ENCODE data around the gene PRSS53. TPM values are rescaled to one million over a fixed set of nuclear protein-coding genes. Genes with fewer than 3 reads are reported as not detected.
A peak's percentile ranks its signal among the peaks of the same experiment; 100 is the strongest.
"Not testable (repeated sequence)": the region's sequence is repeated elsewhere in the genome, so short reads cannot be mapped to it uniquely, and the experiment has no call there.

The PRSS53 gene
- total and polyA plus RNA-seq, 4 donors: 0.51 to 14.5 (median 3.0) TPM

DNA sequence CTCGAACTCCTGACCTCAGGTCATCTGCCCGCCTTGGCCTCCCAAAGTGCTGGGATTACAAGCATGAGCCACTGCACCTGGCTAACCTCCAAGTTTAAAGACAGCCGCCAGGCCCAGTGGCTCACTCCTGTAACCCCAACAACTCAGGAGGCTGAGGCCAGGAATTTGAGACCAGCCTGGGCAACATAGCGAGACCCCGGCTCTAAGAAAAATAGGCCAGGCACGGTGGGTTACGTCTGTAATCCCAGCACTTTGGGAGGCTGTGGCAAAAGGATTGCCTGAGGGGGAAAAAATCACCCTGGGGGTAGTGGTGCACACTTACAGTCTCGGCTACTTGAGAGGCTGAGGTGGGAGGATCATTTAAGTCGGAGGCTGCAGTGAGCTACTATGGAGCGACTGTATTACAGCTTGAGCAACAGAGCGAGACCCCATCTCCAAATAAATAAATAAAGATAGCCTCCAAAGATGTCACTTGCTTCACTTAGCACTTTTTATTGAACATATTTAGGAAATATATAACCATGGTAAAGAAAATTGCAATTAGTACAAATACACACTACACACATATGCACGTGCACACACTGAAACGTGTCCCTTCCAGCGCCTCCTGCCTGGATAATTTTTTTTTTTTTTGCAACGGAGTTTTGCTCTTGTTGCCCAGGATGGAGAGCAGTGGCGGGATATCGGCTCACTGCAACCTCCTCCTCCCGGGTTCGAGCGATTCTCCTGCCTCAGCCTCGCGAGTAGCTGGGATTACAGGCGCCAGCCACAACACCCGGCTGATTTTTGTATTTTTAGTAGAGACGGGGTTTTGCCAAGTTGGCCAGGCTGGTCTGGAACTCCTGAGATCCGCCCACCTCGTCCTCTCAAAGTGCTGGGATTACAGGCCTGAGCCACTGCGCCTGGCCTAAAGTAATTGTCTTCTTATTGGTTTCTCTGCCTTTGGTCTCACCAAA is 18.0 kb upstream of the PRSS53 start:
- Histone ChIP-seq H3K36me3 (ENCODE audit: control insufficient read depth in 4 of 4, insufficient read depth in 3 of 4, low read depth in 1 of 4, low read length in 3 of 4) (peaks cover 0 to 8% (median 2%) of the 10 kb centered on the region in 4 donors), H3K9me3 (ENCODE audit: control insufficient read depth in 4 of 4, low read length in 3 of 4) (no peaks in the 10 kb centered on the region), H3K4me3 (ENCODE audit: low read depth in 1 of 3, low read length in 3 of 3) (no peak overlapping the region), H3K27ac (ENCODE audit: low read depth in 1 of 2, low read length in 2 of 2) (peak overlapping the region; percentile 86 to 96), H3K27me3 (ENCODE audit: control insufficient read depth in 4 of 4, insufficient read depth in 4 of 4, low read length in 3 of 4) (no peaks in the 10 kb centered on the region), H3K4me1 (ENCODE audit: control insufficient read depth in 4 of 4, insufficient read depth in 4 of 4, low read length in 3 of 4) (peaks cover 0 to 33% (median 20%) of the 10 kb centered on the region in 4 donors), H3K9ac (ENCODE audit: low read depth in 1 of 2, low read length in 2 of 2) (no peak overlapping the region)
- no peak for TF ChIP-seq EGR1 (IDR thresholded peaks at IDR 0.05; ENCODE audit: low read depth in 2 of 2)
- TF ChIP-seq FOXA2 (IDR thresholded peaks at IDR 0.05): no peak
- no peak for DNase-seq (ENCODE audit: low spot score)
- WGBS: 83% methylated on average over 28 of the region's 28 CpGs

GRCh38 chr16:31105677-31106213 is 17.0 kb upstream of the PRSS53 start:
- Histone ChIP-seq H3K27ac (ENCODE audit: low read depth in 1 of 2, low read length in 2 of 2) (peak overlapping the region; percentile 22 to 75), H3K4me1 (ENCODE audit: control insufficient read depth in 4 of 4, insufficient read depth in 4 of 4, low read length in 3 of 4) (peaks cover 0 to 26% (median 17%) of the 10 kb centered on the region in 4 donors), H3K27me3 (ENCODE audit: control insufficient read depth in 4 of 4, insufficient read depth in 4 of 4, low read length in 3 of 4) (no peaks in the 10 kb centered on the region), H3K4me3 (ENCODE audit: low read depth in 1 of 3, low read length in 3 of 3) (no peak overlapping the region), H3K9me3 (ENCODE audit: control insufficient read depth in 4 of 4, low read length in 3 of 4) (no peaks in the 10 kb centered on the region), H3K36me3 (ENCODE audit: control insufficient read depth in 4 of 4, insufficient read depth in 3 of 4, low read depth in 1 of 4, low read length in 3 of 4) (no peaks in the 10 kb centered on the region), H3K9ac (ENCODE audit: low read depth in 1 of 2, low read length in 2 of 2) (no peak overlapping the region)
- TF ChIP-seq, protein P1, sequence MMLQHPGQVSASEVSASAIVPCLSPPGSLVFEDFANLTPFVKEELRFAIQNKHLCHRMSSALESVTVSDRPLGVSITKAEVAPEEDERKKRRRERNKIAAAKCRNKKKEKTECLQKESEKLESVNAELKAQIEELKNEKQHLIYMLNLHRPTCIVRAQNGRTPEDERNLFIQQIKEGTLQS (IDR thresholded peaks at IDR 0.05): no peak
- TF ChIP-seq, protein P2, sequence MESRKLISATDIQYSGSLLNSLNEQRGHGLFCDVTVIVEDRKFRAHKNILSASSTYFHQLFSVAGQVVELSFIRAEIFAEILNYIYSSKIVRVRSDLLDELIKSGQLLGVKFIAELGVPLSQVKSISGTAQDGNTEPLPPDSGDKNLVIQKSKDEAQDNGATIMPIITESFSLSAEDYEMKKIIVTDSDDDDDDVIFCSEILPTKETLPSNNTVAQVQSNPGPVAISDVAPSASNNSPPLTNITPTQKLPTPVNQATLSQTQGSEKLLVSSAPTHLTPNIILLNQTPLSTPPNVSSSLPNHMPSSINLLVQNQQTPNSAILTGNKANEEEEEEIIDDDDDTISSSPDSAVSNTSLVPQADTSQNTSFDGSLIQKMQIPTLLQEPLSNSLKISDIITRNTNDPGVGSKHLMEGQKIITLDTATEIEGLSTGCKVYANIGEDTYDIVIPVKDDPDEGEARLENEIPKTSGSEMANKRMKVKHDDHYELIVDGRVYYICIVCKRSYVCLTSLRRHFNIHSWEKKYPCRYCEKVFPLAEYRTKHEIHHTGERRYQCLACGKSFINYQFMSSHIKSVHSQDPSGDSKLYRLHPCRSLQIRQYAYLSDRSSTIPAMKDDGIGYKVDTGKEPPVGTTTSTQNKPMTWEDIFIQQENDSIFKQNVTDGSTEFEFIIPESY (IDR thresholded peaks at IDR 0.05): peak; percentile 54
- TF ChIP-seq RXRA (IDR thresholded peaks at IDR 0.05): peak; percentile 88 to 93
- TF ChIP-seq RAD21 (IDR thresholded peaks at IDR 0.05): peak; percentile 69 to 77
- no peak for TF ChIP-seq TAF1 (conservative IDR thresholded peaks at IDR 0.05)
- TF ChIP-seq HNF4G (IDR thresholded peaks at IDR 0.05): no peak
- peak in 1 of 2 donors; percentile 72 for TF ChIP-seq HNF4A (conservative IDR thresholded peaks at IDR 0.05)
- TF ChIP-seq FOXA1 (IDR thresholded peaks at IDR 0.05): peak; percentile 21
- TF ChIP-seq EGR1 (IDR thresholded peaks at IDR 0.05; ENCODE audit: low read depth in 2 of 2): peak in 1 of 2 donors; percentile 68
- TF ChIP-seq FOXA2 (IDR thresholded peaks at IDR 0.05): peak; percentile 41
- peak; percentile 73 for TF ChIP-seq NR2F2 (IDR thresholded peaks at IDR 0.05)
- no peak for TF ChIP-seq JUND (IDR thresholded peaks at IDR 0.05)
- TF ChIP-seq MAX (IDR thresholded peaks at IDR 0.05): no peak
- peak; percentile 87 for TF ChIP-seq SP1 (IDR thresholded peaks at IDR 0.05)
- peak; percentile 82 for TF ChIP-seq CTCF (IDR thresholded peaks at IDR 0.05; ENCODE audit: low read depth, low read length, missing input control)
- TF ChIP-seq GABPA (IDR thresholded peaks at IDR 0.05 in 1 of 2, conservative IDR thresholded peaks at IDR 0.05 in 1 of 2): peak in 1 of 2 donors; percentile 52
- peak; percentile 60 for TF ChIP-seq YY1 (IDR thresholded peaks at IDR 0.05)
- TF ChIP-seq, protein P3, sequence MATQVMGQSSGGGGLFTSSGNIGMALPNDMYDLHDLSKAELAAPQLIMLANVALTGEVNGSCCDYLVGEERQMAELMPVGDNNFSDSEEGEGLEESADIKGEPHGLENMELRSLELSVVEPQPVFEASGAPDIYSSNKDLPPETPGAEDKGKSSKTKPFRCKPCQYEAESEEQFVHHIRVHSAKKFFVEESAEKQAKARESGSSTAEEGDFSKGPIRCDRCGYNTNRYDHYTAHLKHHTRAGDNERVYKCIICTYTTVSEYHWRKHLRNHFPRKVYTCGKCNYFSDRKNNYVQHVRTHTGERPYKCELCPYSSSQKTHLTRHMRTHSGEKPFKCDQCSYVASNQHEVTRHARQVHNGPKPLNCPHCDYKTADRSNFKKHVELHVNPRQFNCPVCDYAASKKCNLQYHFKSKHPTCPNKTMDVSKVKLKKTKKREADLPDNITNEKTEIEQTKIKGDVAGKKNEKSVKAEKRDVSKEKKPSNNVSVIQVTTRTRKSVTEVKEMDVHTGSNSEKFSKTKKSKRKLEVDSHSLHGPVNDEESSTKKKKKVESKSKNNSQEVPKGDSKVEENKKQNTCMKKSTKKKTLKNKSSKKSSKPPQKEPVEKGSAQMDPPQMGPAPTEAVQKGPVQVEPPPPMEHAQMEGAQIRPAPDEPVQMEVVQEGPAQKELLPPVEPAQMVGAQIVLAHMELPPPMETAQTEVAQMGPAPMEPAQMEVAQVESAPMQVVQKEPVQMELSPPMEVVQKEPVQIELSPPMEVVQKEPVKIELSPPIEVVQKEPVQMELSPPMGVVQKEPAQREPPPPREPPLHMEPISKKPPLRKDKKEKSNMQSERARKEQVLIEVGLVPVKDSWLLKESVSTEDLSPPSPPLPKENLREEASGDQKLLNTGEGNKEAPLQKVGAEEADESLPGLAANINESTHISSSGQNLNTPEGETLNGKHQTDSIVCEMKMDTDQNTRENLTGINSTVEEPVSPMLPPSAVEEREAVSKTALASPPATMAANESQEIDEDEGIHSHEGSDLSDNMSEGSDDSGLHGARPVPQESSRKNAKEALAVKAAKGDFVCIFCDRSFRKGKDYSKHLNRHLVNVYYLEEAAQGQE (IDR thresholded peaks at IDR 0.05): peak; percentile 36
- DNase-seq (ENCODE audit: low spot score): peak; percentile 92
- 5% methylated on average over 33 of the region's 33 CpGs for WGBS

DNA sequence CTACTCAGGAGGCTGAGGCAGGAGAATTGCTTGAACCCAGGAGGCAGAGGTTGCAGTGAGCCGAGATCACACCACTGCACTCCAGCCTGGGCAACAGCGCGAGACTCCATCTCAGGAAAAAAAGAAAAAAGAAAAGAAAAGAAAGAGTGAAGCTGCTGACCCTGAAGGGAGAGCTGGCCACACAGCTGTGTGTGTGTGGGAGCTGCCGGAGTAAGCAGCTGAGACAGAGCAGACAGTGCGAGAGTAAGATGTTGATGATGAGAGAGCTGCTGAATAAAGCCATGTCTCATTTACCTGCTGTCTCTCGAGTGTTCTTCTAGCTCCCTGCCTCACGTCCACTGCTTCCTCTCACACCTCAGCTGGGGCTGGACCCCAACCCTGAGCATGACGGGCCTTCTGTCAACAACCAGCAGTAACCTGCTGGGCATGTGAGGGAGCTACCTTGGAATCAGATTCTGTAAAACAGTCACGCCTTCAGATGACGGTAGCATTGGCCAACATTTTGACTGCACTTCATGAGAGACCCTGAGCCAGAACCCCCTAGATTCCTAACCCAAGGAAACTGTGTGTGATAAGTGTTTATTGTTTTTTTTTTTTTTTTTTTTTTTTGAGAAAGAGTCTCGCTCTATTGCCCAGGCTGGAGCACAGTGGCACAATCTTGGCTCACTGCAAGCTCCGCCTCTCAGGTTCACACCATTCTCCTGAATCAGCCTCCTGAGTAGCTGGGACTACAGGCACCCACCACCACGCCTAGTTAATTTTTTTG is 12.3 kb upstream of the PRSS53 start:
- WGBS: 92% methylated on average over 13 of the region's 13 CpGs
- not testable (repeated sequence) for H3K4me1 ChIP-seq (ENCODE audit: control insufficient read depth in 4 of 4, insufficient read depth in 4 of 4, low read length in 3 of 4); DNase-seq (ENCODE audit: low spot score)

More for the DNA sequence above, 12.3 kb upstream of the PRSS53 start:
- not testable (repeated sequence) for H3K27ac ChIP-seq (ENCODE audit: low read depth in 1 of 2, low read length in 2 of 2); H3K9ac ChIP-seq (ENCODE audit: low read depth in 1 of 2, low read length in 2 of 2); H3K27me3 ChIP-seq (ENCODE audit: control insufficient read depth in 4 of 4, insufficient read depth in 4 of 4, low read length in 3 of 4); H3K36me3 ChIP-seq (ENCODE audit: control insufficient read depth in 4 of 4, insufficient read depth in 3 of 4, low read depth in 1 of 4, low read length in 3 of 4); H3K9me3 ChIP-seq (ENCODE audit: control insufficient read depth in 4 of 4, low read length in 3 of 4); H3K4me3 ChIP-seq (ENCODE audit: low read depth in 1 of 3, low read length in 3 of 3)

All from liver (tissue), 9 donors.